Measurements from ENCODE around the gene MAP3K7CL. TPM values are rescaled to one million over a fixed set of nuclear protein-coding genes. Genes with fewer than 3 reads are reported as not detected.

MAP3K7CL gene
- total RNA-seq, 1 donor from 2014 or later = 3.3 TPM

- DNase-seq (ENCODE audit: low read depth in 2 of 2) = peak in 1 of 2 donors; percentile 30
Observed at GRCh38 chr21:29194847-29195246, 64.4 kb downstream of the MAP3K7CL start.

- DNase-seq (ENCODE audit: low read depth in 2 of 2) = peak; percentile 82 to 94
Observed at GRCh38 chr21:29195981-29196669, 65.7 kb downstream of the MAP3K7CL start.

- peak in 1 of 2 donors; percentile 48 for DNase-seq (ENCODE audit: low read depth in 2 of 2)
Observed at GRCh38 chr21:29196670-29197191, 66.3 kb downstream of the MAP3K7CL start.

DNA sequence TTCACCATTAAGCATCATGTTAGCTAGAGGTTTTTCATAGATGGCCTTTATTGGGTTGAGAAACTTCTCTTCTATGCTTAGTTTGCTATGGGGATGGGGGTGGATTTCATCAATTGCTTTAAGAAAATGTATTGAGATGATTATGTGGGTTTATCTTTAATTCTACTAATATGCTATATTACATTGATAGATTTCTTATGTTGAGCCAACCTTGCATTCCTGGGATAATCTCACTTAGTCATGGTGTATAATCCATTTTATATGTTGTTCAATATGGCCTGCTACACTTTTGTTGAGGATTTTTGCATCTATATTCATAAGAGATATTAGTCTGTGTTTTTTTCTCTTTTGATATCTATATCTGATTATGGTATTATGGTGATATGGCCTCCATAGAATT lies 70.7 kb downstream of the MAP3K7CL start:
- DNase-seq (ENCODE audit: low read depth in 2 of 2) = no peak

DNA sequence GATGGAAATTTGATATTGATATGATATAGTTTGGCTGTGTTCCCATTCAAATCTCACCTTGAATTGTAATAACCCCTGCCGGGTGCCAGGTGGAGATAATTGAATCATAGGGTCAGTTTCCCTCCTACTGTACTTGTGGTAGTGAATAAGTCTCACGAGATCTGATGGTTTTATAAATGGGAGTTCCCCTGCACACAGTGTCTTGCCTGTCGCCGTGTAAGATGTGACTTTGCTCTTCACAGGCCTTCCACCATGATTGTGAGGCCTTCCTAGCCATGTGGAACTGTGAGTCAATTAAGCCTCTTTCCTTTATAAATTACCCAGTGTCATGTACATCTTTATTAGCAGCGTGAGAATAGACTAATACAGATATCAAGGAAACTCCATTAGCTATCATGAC lies 74.6 kb downstream of the MAP3K7CL start:
- DNase-seq (ENCODE audit: low read depth in 2 of 2) = no peak

GRCh38 chr21:29205988-29206387 lies 75.5 kb downstream of the MAP3K7CL start:
- DNase-seq (ENCODE audit: low read depth in 2 of 2) = no peak

DNA sequence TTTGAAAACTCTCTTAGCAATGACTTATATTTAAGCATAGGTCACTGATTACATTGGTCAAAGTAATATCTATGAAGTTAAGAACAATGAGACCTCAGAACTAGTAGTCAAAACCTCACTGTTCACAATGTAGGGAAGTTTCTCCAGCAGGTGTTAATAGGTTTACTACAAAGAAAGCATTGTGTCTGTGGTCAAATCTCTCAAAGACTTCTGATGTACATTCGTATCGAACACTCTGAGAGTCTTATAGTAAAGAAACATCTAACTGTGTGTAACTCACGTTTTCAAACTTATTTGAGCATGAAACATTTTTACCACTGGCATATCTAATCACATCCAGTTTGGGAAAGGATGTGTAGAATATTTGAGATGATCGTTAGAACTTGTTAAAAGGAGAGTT lies 76.0 kb downstream of the MAP3K7CL start:
- DNase-seq (ENCODE audit: low read depth in 2 of 2) = no peak

- DNase-seq (ENCODE audit: low read depth in 2 of 2) = no peak
Observed at GRCh38 chr21:29207201-29207600, 76.8 kb downstream of the MAP3K7CL start.

GRCh38 chr21:29208044-29208681 lies 77.7 kb downstream of the MAP3K7CL start:
- DNase-seq (ENCODE audit: low read depth in 2 of 2) = no peak

GRCh38 chr21:29208682-29209059 lies 78.2 kb downstream of the MAP3K7CL start:
- DNase-seq (ENCODE audit: low read depth in 2 of 2) = peak; percentile 62 to 82

- DNase-seq (ENCODE audit: low read depth in 2 of 2) = no peak
Observed at GRCh38 chr21:29209696-29210095, 79.3 kb downstream of the MAP3K7CL start.

- DNase-seq (ENCODE audit: low read depth in 2 of 2) = no peak
Observed at GRCh38 chr21:29211205-29211604, 80.8 kb downstream of the MAP3K7CL start.

DNA sequence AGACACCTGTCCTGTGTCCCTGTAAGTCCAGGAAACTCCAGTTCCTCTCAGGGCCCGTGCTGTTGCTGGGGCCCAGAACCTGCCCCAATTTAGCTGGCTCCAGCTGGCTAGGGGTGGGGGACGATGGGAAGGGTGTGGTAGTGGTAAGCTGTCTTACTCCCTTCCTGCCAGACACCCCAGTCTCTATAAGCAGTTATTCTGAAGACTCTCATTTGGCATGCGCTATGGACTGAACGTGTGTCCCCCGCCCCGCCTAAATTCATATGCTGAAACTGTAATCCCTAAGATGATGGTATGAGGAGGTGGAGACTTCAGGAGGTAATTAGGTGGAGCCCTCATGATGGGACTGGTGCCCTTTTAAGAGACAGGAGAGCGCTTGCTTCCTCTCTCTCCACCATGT lies 82.0 kb downstream of the MAP3K7CL start:
- no peak for DNase-seq (ENCODE audit: low read depth in 2 of 2)

DNA sequence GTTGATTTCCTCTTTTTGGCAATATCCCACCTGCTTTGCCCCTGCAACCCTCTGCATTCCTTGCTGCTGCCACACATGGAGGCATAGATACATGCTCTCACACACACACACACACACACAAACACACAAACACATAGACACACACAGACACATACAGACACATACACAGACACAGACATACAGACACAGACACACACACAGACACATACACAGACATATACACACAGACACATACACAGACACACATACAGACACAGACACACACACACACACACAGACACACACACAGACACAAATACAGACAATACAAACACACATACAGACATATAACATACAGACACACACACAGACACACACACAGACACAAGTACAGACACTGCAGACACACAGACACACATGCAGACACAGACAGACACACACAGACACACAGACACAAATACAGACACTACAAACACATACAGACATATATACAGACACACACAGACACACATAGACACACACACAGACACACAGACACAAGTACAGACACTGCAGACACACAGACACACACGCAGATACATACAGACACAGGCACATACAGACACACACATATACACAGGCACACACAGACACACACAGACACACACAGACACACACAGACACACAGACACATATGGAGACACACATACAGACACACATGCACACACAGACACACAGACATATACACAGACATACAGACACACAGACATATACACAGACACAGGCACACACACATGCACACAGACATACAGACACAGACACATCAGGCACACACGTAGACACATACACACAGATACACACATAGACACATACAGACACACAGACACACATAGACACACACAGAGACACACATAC lies 83.3 kb downstream of the MAP3K7CL start:
- DNase-seq (ENCODE audit: low read depth in 2 of 2) = no peak

GRCh38 chr21:29215709-29216108 lies 85.3 kb downstream of the MAP3K7CL start:
- DNase-seq (ENCODE audit: low read depth in 2 of 2) = no peak

DNA sequence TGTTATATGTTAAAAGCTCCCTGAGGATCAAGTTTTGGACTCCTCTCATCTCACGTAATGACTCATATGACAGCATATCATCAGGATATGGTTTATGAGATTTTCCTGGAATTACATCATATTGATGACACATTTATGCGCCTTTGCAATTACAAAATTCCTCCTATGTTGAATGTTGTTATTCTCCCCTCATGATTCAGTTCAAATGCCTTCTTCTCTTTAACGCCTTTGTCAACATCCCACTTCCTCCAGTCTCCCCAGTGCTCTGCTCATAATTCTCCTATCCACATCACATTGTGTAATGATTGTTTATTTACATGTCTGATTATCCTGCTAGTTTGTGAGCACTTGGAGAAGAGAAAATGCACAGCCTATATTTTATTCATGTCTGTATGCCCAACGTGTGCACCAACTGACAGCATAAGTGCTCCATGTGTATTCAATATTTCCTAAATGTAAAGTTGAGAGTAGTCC lies 87.4 kb downstream of the MAP3K7CL start:
- DNase-seq (ENCODE audit: low read depth in 2 of 2) = peak; percentile 91 to 98

DNA sequence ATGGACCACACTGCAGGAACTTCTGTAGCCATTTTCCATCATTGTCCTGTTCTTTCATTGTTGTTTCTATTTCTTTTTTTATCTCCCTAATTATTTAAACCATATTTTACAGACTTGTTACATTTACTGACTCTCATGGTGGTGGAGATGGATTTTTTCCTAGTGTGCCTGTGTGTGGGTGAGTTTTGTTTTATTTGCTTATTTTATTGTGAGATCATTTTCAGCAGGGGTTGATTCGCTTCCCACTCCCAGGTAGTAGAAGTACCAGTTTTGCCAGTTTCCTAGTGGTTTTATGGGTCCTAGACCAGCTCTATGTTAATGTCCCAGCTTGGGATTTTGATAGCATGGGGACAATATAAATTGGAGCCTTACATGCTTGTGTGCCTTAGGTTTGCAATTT lies 88.3 kb downstream of the MAP3K7CL start:
- DNase-seq (ENCODE audit: low read depth in 2 of 2) = no peak

- DNase-seq (ENCODE audit: low read depth in 2 of 2) = no peak
Observed at GRCh38 chr21:29219165-29219770, 88.8 kb downstream of the MAP3K7CL start.

- DNase-seq (ENCODE audit: low read depth in 2 of 2) = no peak
Observed at GRCh38 chr21:29221253-29221744, 90.9 kb downstream of the MAP3K7CL start.

GRCh38 chr21:29224006-29224405 lies 93.6 kb downstream of the MAP3K7CL start:
- peak in 1 of 2 donors; percentile 21 for DNase-seq (ENCODE audit: low read depth in 2 of 2)
